ENCODE results near the gene VGF. TPM values are rescaled to one million over a fixed set of nuclear protein-coding genes. Genes with fewer than 3 reads are reported as not detected.

VGF gene
- total and polyA plus RNA-seq, 2 donors (not counting 1 experiment from before 2014, with no cell fraction given) = 0.10 to 0.17 TPM

DNA sequence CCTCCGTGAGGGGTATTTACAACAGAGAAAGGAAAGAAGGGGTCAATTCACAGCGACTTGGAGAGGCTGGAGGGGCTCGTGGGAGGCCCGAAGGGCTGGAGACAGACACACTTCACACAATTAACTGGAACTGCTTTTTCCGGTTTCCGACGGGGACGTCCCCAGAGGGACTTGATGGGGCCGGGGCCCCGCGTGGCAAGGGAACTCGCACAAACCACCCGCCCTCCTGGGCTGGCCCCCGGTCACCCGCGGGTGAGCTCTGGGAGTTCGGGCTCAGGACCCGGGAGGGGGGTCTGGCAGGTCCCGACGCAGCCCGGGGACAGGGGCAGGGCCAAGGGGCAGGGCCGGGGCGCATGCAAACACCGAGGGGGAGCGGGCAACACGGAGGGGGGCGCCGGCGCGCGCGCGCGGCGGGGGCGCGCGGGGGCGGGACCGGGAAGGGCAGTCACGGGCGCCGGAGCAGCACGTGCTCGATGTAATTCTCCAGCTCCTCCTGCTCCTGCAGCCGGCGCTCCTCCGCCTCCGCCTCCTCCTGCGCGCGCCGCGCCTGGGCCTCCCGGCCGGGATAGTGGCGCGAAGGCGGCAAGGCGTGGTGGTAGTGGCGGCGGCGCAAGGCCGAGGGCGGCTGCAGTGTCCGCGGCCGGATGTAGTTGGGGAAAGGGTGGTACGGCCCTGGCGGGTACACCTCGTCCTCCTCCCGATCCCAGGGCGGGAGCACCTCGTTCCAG is 2.7 kb downstream of the VGF start:
- no peak for TF ChIP-seq EZH2 (IDR thresholded peaks at IDR 0.05; ENCODE audit: borderline replicate concordance, insufficient read depth, low read depth, low read length, poor library complexity, severe bottlenecking)
- TF ChIP-seq, protein P1, sequence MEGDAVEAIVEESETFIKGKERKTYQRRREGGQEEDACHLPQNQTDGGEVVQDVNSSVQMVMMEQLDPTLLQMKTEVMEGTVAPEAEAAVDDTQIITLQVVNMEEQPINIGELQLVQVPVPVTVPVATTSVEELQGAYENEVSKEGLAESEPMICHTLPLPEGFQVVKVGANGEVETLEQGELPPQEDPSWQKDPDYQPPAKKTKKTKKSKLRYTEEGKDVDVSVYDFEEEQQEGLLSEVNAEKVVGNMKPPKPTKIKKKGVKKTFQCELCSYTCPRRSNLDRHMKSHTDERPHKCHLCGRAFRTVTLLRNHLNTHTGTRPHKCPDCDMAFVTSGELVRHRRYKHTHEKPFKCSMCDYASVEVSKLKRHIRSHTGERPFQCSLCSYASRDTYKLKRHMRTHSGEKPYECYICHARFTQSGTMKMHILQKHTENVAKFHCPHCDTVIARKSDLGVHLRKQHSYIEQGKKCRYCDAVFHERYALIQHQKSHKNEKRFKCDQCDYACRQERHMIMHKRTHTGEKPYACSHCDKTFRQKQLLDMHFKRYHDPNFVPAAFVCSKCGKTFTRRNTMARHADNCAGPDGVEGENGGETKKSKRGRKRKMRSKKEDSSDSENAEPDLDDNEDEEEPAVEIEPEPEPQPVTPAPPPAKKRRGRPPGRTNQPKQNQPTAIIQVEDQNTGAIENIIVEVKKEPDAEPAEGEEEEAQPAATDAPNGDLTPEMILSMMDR (IDR thresholded peaks at IDR 0.05) = no peak
- Histone ChIP-seq H3K27me3 (replicated peaks in 1 of 4; ENCODE audit: control extremely low read depth in 1 of 4, control insufficient read depth in 3 of 4, insufficient read depth in 4 of 4, low read length in 3 of 4) (peaks cover 0 to 53% (median 31%) of the 10 kb centered on the region in 4 experiments), H3K79me2 (ENCODE audit: control insufficient read depth, insufficient read depth, low read length) (no peaks in the 10 kb centered on the region), H2AFZ (ENCODE audit: insufficient read depth, low read depth, low read length, poor library complexity, severe bottlenecking) (peak overlapping the region; percentile 54), H3K4me3 (ENCODE audit: control extremely low read depth in 1 of 5, extremely low read depth in 1 of 5, insufficient read depth in 1 of 5, low read depth in 2 of 5, low read length in 4 of 5) (peak overlapping the region; percentile 11 to 60 (median 50)), H3K36me3 (replicated peaks in 1 of 2; ENCODE audit: control extremely low read depth in 1 of 2, control insufficient read depth in 1 of 2, extremely low read depth in 1 of 2, insufficient read depth in 2 of 2, low read length in 1 of 2) (peaks cover 0 to 3% of the 10 kb centered on the region in 2 experiments), H3K9ac (ENCODE audit: low read length) (peak overlapping the region; percentile 60), H3K27ac (ENCODE audit: low read length in 2 of 2) (no peak overlapping the region), H3K4me2 (replicated peaks; ENCODE audit: low read depth, low read length, poor library complexity, severe bottlenecking) (peak overlapping the region; percentile 99), H4K20me1 (ENCODE audit: control insufficient read depth, insufficient read depth, low read length, poor library complexity, severe bottlenecking) (peaks cover 26% of the 10 kb centered on the region), H3K4me1 (ENCODE audit: control insufficient read depth in 2 of 2, insufficient read depth in 2 of 2, low read length in 2 of 2) (peaks cover 44 to 46% of the 10 kb centered on the region in 2 donors), H3K9me3 (ENCODE audit: control extremely low read depth in 1 of 3, control insufficient read depth in 2 of 3, insufficient read depth in 1 of 3, low read length in 2 of 3) (peaks cover 0 to 25% (median 3%) of the 10 kb centered on the region in 3 donors)
- CTCF ChIA-PET = interaction anchor here (2.3 kb wide), 1 partner anchor 19 kb away, joined by 14 read pairs; no protein-coding TSS in a partner anchor
- peak; percentile 42 for DNase-seq
- peak overlapping the region; percentile 83 for H3K4me3 Mint-ChIP-seq
- ATAC-seq (ENCODE audit: low read depth) = no peak
- H3K27ac Mint-ChIP-seq = peak overlapping the region; percentile 54
- peaks cover 28% of the 10 kb centered on the region for H3K4me1 Mint-ChIP-seq
- 2% methylated on average over 65 of the region's 74 CpGs for WGBS (ENCODE audit: insufficient coverage)
- peaks cover 29% of the 10 kb centered on the region for H3K27me3 Mint-ChIP-seq
- H3K9me3 Mint-ChIP-seq (ENCODE audit: insufficient read depth) = no peaks in the 10 kb centered on the region
- POLR2A ChIA-PET = no interaction called here
- intact Hi-C loops (cut with micrococcal nuclease) = no loop called here

Data from B cell (primary cell).